ENCODE measurements around the gene STK17A.
"Not testable (repeated sequence)": the region's sequence is repeated elsewhere in the genome, so short reads cannot be mapped to it uniquely, and the experiment has no call there.

Gene STK17A

DNA sequence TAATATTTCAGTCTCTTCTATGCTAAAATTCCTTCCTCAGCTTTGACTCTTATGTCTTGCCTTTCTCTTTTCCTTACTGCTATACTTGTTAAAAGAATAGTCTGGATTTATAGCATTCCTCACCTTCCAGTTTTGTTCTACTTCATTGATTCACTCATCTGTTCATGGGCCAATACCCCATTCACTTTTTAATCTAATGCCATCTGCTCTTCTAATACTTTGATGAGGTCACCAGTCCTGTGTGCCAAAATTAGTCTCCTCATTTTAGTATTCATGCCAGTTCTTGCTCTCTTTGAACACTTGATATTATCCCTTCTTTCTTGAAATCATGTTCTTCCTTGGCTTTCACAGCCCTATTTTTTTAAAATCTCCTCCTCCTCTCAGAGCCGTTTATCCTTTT, 19.3 kb downstream of the STK17A start:
- DNase-seq = no peak

DNA sequence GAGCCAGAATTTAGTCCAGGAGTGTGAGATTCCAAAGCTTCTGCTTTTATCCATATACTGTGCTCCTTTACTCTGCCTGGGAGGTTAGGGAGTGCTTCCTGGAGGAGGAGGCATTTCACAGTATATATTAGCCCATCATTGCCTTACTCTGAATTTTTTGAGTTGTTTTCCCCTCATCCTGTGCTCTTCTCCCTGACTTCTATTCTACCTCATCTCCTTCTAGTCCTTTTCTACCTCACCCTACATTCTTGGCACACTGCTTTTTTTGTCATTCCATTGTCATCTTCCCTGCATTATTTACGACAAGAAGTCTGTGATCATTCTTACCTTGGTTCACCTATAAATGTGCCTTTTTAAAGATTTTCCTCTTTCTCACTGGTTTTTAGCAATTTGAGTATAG, 21.3 kb downstream of the STK17A start:
- DNase-seq = no peak

DNA sequence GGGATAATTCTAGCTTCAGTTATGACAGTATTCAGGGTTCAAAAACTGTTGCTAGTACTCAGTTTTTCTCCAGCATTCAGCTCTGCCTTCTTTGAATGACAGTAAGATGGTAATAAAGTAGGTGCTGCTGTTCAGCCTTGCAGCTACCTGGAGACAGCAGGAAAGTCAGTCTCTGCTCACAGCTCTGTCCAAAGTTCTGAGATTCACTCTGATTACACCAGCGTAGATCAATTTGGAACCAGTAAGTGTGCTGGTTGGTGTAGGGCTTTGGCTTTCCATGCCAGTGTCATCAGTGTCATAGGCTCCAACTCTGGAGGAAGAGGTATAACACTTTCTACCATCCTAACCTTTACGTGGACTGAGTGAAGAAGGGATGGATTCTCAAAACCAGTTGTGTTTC, 26.2 kb downstream of the STK17A start:
- no peak for DNase-seq

DNA sequence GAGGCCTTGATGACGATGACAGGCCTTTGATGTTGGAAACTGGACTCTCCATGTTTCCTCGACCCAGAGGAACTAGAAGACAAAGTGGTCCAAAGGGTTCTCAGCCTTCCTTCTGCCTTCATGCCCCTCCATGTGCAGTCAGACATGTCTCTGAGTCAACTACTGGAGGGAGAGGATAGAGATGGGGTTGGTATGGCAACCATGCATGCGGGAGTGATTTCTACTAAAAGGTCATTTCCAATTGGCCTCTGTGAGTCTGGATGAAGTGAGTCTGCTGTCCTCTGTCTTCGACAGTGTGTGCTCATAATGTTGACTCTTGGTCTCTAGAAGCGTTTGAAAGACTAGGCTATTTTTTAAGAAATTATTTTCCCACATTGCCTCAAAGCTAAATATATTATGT, 29.2 kb downstream of the STK17A start:
- peak; percentile 39 for DNase-seq

DNA sequence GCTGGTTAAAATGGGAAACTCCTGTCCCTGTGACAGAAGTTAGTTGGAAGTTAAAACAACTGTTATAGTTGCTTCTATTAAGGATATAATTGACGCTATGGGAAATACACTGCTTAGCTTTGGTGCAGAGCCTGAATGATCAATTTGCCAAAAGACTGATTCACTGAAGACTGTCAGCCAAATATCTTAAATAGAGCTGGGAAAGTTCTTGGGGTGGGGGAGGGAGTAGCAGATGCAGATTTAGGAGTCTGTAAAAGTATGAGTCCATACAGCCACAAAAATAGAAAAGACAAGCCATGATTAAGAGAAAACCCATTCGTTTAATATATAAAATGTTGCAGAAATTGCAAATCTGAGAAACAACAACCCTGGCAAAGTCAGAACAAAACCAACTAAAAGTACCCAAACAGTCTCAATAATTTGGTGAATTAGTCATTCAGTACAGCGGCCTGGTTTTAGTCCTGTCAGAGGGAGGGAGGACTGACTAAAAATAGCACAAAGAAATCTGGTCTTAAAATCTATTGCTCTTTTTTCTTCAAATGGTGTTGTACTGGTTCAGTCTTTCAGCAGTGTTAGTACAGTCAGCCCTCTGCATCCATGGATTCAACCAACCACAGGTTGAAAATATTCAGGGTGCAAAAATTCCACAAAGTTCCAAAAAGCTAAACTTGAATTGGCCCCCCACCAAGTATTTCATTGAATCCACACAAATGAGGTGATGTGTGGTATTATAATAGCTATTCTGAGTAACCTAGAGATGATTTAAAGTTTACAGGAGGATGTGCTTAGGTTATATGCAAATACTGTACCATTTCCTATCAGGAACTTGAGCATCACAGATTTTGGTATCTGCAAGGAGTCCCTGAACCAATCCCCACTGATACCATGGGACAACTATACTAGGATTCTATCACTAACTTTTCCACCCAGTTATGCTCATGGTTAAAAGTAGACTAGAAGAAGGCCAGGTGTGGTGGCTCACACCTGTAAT, 30.0 kb downstream of the STK17A start:
- peak; percentile 60 for DNase-seq

DNA sequence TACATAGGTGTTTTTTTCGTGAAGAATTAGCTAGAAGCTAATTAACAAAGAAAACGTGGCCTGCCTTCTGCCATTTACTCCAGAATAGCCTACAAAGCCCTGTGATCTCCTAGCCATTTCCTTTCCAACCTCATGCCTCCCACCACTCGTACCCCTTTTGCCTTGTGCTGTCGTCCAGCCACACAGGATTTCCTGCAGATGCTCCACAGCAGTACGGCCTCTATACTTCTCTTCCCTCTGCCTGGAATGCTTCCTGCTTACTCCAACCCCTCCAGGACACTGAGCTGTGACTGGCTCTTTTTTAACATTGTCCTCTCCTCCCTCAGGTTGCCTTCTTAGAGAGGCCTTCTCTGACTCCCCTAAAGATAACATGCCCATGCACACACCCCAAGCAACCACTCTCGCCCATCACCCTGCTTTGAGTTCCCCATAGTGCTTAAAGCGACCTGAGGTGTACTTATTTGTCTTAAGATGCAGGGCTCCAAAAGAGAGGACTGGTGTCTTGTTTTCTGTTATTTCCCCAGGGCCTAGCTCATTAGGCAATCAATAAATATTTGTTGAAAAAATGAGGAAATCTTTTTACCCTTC, 32.7 kb downstream of the STK17A start:
- no peak for DNase-seq

DNA sequence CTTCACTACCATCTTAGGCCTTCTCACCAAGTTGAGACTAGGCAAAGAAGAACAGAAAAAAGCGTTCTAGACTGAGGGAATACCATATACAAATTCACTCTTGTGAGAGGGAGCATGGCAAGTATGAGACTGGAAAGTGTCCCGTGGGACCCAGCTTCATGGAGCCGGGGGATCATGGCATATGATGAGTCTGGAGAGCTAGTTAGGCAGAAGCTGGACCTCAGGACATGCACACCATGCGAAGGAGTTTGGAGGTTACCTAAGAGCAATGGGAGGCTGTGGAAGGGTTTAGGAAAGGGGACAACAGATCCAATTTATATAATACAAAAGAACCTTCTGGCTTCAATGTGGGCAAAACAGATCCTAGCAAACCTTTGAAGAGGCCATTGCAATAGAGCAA, 34.1 kb downstream of the STK17A start:
- DNase-seq = no peak

DNA sequence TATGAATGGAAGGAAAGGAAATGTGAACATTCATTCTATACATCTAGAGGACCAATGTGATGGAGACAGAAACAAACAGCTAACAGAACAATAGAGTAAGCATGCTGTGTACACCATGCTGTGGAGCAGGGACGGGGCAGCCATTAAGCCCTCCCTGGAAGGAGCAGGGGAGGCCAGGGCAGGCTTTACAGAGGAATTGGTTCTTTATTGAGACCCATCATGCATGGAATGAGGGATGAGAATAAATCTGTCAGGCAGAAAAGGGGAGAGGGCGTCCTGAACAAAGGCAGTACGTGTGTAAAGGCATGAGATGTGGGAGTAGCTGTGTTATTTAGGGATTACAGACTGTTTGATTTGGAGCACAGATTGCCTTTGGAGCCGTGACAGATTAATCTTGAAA, 35.2 kb downstream of the STK17A start:
- DNase-seq = no peak

DNA sequence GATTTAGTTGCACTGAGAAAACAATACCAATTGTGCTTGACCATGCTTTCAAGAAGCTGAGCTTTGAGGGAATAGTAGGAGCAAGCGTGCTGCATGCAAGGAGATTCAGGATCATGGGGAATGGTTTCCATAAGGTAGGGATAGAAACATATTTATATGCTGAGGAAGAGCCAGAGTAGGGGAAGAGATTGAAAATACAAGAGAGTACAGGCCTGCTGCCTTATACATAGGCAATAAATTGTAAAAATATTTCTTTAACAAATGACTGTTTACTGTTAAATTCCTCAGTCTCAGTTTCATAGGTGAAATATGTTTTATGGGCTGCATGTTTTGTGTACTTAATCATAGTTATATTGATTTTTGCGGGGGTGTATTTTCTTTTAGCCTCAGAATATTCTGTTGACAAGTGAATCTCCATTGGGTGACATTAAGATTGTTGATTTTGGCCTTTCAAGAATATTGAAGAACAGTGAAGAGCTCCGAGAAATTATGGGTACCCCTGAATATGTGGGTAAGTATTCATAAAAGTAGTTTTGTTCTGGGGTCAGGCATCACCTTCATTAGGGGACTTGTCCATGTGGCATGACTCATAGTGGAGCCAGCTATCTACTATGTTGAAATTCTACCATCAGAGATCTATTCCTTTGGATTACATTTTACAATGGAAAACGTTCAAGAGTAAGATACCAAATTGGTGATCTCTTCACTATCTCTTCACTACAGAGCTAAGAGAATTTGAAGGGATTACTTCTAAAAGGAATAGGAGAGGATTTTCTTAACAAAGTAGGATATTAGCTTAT, 36.5 kb downstream of the STK17A start:
- peak; percentile 32 for DNase-seq

DNA sequence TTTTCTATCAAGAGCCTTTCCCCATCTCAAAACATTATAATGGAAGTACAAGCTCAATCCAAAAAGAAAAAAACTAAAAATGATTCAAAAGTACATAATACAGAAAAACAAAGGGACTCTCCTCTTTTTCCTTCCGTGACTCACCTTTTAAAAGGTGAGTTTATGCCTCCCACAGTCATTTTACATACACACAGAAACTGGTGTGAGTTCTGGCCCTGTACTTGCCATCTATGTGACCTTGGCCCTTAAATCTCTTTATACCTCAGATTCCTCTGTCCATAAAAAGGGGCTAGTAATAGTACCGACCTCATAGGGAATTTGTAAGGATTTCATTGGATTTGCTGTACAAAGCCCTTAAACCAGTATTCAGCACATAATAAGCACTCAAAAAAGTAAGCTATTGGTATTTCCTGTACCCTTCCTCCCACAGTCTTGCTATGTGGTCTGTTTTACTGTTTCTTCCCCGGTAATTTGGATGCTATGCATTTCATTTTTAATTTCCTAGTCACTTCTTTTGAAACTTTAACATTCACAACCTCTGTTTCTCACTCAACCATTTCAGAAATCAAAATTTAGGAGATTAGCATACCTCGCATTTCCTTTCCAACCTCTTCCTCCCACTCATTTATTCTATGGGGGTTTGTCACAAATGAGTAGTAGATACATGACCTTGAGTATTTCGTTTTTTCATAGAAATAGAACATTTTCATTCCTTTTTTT, 39.0 kb downstream of the STK17A start:
- no peak for DNase-seq

DNA sequence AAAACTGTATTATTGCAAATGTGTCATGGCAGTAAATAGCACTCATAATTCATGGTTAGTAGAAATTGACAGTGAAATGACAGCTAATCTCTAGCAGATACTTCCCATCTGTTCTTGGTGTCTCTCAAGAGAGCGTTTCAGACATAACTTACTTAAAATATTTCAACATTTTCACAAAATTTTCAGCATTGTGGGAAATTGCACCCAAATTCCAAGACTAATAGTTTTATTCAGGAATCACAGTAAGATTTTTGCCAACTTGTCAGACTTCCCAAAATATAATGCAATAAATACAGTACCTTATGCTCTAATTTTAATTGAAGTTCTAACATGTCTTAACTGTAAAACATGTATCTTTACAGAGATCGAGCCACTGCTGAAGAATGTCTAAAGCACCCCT, 41.2 kb downstream of the STK17A start:
- no peak for DNase-seq

DNA sequence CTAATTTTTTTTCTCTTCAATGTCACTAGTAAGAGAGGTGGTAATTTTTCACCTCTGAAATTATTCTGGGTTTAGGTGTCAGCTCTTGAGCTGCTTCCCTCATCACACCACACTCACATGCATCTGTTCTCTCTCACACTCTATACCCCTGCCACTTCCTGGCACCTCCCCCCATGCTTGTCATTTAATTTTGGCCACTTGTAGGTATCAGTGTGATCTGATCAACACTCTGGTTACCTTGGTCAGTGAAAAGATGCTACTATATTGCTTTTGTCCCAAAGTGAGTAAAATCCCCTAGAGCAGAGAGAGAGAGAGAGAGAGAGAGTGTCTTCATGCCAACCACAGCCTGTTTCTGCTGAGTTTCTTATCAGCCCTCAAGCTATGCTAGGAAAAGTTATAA, 42.5 kb downstream of the STK17A start:
- no peak for DNase-seq

DNA sequence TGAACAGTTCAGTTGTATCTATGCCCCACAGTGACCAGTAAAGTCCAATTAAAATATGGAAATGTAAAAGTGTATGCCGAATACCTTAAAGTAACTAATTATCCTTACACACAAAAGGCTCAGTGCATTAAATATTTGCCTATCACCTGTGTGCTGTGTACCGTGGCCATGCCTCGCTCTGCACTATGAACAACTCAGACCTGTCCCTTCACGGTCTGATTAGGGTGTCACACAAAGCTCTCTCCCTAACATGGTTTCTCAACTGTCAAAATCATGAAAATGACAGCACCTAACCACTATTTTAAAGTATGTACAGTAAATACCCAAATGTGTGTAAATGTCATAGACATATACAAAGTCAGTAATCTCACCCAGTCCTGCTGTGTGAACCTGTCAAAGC, 43.1 kb downstream of the STK17A start:
- DNase-seq = no peak

DNA sequence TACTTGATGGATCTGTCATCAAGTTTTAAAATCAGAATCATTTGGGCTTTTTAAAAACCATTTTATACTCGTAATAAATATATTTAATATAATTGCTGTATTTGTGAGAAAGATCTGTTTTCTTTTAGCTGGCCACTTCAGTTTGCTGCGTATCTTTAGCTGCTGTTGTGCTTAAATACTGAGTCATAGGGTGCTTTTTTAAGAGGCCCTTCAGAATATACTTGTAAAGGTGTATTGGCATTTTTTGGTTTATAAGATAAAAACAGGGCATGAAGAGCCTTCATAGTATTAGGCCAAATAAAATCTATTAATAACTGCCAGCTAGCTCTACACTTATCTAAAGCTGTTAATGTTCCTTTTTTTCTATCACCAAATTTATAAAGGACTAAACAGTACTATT, 43.8 kb downstream of the STK17A start:
- no peak for DNase-seq

DNA sequence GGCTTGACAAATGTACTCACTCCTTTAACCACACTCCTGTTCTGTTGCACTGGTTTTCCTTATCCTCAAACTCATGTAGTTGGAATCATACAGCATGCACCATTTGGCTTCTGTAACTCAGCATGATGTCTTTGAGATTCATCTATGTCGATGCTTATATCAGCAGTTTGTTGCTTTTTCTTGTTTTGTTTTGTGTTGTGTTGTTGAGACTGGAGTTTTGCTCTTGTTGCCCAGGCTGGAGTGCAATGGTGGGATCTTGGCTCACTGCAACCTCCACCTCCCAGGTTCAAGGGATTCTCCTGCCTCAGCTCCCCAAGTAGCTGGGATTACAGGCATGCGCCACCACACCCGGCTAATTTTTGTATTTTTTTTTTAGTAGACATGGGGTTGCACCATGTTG, 44.9 kb downstream of the STK17A start:
- DNase-seq = not testable (repeated sequence)

DNA sequence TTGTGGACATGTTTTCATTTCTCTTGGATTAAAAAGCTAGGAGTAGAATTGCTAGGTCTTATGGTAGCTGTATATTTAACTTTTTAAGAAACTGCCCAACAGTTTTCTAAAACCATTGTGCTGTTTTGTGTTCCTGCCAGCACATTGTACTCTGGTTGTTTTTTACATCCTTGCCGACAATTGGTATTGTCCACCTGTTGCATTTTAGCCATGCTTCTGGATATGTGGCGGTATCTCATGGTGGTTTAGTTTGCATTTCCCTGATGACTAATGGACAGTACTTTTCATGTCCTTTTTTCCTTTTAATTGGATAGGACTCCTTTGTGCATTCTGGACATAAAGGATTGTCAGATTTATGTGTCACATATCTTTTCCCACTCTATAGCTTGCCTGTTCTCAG, 45.5 kb downstream of the STK17A start:
- no peak for DNase-seq

DNA sequence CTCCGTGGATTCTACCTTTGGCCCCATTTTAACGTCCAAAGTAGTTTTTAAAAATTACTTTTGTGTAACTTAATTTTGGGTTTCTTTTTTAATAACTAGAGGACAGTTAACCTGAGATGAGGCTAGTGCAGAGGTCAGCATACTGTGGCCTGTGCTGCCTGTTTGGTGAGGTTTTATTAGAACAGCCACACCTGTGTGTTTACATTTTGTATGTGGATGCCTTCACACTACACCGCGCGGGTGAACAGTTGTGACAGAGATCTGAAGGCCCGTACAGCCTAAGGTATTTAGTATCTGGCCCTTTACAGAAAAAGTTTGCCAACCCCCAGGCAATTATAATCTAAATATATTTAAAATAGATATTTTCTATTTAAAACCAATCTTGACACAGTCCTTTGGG, 46.9 kb downstream of the STK17A start:
- DNase-seq = no peak

DNA sequence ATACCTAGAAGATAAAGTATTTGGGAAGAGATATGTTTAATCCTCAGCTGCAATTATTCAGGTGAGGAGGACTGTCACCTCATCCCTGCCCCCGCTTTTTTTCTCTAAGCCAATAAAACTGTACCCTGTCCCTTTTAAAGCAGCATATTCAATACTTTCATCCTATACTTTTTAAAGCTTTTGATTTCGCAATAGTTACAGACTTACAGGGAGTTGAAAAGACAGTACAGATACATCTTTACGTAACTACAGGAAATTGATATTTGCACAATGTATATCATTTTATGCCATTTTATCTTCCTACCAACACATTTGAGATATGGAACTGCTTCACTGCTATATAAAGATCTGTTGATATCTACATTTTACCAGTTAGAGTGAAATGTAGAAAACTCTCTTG, 47.6 kb downstream of the STK17A start:
- no peak for DNase-seq

DNA sequence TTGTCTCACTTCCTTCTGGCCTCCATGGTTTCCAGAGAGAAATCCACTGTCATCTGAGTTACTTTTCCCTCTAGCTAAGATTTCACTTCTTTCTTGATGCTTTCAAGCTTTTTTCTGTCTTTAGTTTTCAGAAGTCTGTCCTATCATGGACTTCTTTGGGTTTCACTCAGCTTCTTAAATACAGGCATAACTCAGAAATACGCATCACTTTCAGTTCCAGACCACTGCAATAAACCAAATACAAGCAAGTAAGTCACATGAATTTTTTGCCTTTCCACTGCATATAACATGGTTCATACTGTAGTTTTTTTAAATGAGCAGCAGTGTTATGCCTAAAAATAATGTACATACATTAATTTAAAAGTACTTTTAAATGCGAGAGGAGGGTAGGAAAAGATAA, 48.7 kb downstream of the STK17A start:
- DNase-seq = no peak

DNA sequence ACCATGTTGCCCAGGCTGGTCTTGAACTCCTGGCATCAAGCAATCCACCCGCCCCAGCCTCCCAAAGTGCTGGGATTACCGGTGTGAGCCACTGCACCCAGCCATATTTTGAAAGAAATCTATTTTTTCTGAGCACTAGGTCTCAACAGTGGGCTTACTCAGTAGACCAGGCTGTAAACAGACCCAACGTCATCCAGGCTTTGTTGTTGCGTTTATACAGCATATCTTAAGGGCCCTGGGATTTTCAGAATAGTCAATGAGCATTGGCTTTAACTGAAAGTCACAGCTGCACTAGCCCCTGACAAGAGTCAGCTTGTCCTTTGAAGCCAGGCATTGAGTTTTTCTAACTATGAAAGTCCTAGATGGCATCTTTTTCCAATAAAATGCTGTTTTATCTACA, 49.8 kb downstream of the STK17A start:
- no peak for DNase-seq

DNA sequence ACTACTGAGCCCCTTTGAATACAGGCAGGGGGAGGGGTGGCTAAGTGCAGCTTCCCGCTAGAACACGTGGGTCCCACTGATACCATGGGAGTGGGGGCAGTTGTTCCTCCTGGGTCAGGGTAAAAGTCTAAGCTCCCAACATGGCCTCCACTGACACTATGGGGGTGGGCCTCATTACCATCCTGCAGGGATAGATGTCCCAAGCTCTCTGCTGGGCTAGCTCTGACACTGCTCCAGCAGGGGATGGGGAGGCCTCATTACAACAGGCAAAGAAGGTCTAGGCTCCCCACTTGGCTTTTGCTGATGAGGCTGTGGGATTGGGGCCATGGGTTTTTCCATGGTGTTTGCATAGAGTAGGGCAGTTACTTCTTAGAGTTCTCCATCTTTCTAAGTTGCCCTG, 51.5 kb downstream of the STK17A start:
- DNase-seq = no peak

DNA sequence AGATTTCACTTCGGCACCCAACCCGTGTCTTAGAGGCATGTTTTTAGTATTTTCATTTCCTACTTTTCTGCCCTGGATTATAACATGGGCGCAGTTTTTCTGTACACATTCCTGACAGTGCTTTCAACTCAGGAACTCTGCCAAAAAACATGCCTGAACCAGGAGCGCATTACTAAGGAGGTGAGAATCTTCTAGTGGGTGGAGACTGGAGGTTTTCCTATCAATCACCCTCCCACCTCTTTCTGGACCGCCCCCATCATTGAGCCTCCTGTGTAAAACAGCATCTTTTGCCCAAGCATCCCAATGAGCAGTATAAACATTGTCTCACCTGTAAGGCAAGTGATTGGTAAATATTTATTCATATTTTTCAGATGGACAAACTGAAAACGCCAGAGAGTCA, 53.2 kb downstream of the STK17A start:
- DNase-seq = peak; percentile 15
